HG03575 (cell line): ENCODE results near the gene EVI5L.
"Not testable (repeated sequence)": the region's sequence is repeated elsewhere in the genome, so short reads cannot be mapped to it uniquely, and the experiment has no call there.

Experiments
- ATAC-seq: cut with Tn5 transposase; IDR thresholded peaks from one replicate; pipeline ENCODE4 v1.9.1; 2021; ENCODE audit not compliant: unreplicated experiment, insufficient number of reproducible peaks, low FRiP score; ENCODE audit errors: extremely low read depth

Gene EVI5L

GRCh38 chr19:7885818-7886217 lies 55.8 kb downstream of the EVI5L start:
- ATAC-seq, result no peak

GRCh38 chr19:7887408-7888144 lies 57.6 kb downstream of the EVI5L start:
- ATAC-seq, result no peak

GRCh38 chr19:7888145-7888825 lies 58.3 kb downstream of the EVI5L start, which contains the start of gene LRRC8E:
LRRC8E (plus strand) TSS chr19:7888510; CDS start chr19:7895604, 7,094 bp downstream.
- ATAC-seq, result no peak

- ATAC-seq, result no peak
These were observed 58.8 kb downstream of the EVI5L start for GRCh38 chr19:7888826-7889217.

GRCh38 chr19:7893362-7894101 lies 63.5 kb downstream of the EVI5L start:
- ATAC-seq, result not testable (repeated sequence)

- no peak for ATAC-seq
These were observed 64.7 kb downstream of the EVI5L start for GRCh38 chr19:7894612-7895309.

- ATAC-seq, result no peak
These were observed 65.5 kb downstream of the EVI5L start for GRCh38 chr19:7895565-7895964.

- ATAC-seq, result no peak
These were observed 67.3 kb downstream of the EVI5L start for GRCh38 chr19:7897292-7897691.

GRCh38 chr19:7898967-7899366 lies 68.9 kb downstream of the EVI5L start:
- no peak for ATAC-seq

- no peak for ATAC-seq
These were observed 69.8 kb downstream of the EVI5L start for GRCh38 chr19:7899751-7900378.

GRCh38 chr19:7900401-7900870 lies 70.4 kb downstream of the EVI5L start:
- ATAC-seq, result no peak

GRCh38 chr19:7900931-7901330 lies 70.9 kb downstream of the EVI5L start:
- no peak for ATAC-seq

- ATAC-seq, result no peak
These were observed 71.3 kb downstream of the EVI5L start for GRCh38 chr19:7901337-7901736.

GRCh38 chr19:7902796-7903243 lies 72.8 kb downstream of the EVI5L start:
- no peak for ATAC-seq

GRCh38 chr19:7903244-7904073 lies 73.4 kb downstream of the EVI5L start, which contains the start of gene MAP2K7:
MAP2K7 (plus strand) TSS chr19:7903877; CDS start chr19:7903945, 68 bp downstream.
- peak; percentile 68 for ATAC-seq

- ATAC-seq, result no peak
These were observed 74.3 kb downstream of the EVI5L start for GRCh38 chr19:7904074-7905020.

- ATAC-seq, result no peak
These were observed 75.2 kb downstream of the EVI5L start for GRCh38 chr19:7905268-7905667.
